NCI-H1048 (cell line): ENCODE measurements around the gene HRH2.
"Not testable (repeated sequence)": the region's sequence is repeated elsewhere in the genome, so short reads cannot be mapped to it uniquely, and the experiment has no call there.

Experiments
- DNase-seq: peaks from one replicate; lab custom pipeline; 2025; lab: John Stamatoyannopoulos, UW

The HRH2 gene

DNA sequence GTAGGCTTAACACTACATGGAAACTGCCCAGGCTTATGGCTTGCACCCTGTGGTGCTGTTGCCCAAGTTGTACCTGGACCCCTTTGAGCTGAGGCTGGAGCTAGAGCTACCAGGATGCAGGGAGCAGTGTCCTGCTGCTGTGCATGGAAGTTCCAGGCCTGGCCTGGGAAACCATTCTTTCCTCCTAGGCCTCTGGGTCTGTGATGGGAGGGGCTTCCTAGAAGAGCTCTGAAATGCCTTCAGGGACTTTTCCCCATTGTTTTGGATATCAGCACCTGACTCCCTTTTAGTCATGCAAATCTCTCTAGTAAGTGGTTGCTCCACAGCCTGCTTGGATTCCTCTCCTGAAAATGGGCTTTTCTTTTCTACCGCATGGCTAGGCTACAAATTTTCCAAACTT lies 7.9 kb upstream of the HRH2 start:
- no peak for DNase-seq

DNA sequence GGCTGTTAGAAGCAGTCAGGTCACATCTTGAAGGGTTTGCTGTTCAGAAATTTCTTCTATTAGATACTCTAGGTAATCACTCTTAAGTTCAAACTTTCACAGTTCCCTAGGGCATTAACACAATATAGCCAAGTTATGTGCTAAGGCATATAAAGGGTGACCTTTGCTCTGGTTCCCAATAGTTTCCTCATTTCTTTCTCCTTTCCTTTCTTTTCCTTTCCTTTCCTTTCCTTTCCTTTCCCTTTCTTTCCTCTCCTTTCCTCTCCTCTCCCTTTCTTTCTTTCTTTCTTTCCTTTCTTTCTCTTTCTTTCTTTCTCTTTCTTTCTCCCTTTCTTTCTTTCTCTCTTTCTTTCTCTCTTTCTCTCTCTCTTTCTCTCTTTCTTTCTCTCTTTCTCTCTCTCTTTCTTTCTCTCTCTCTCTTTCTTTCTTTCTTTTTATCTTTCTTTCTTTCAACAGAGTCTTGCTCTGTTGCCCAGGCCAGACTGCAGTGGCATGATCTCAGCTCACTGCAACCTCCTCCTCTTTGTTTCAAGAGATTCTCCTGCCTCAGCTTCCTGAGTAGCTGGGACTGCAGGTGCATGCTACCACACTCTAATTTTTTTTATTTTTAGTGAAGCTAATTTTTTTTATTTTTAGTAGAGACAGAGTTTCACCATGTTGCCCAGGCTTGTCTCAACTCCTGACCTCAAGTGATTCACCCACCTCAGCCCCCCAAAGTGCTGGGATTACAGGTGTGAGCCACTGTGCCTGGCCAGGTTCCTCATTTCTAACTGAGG lies 7.3 kb upstream of the HRH2 start:
- DNase-seq, result not testable (repeated sequence)

DNA sequence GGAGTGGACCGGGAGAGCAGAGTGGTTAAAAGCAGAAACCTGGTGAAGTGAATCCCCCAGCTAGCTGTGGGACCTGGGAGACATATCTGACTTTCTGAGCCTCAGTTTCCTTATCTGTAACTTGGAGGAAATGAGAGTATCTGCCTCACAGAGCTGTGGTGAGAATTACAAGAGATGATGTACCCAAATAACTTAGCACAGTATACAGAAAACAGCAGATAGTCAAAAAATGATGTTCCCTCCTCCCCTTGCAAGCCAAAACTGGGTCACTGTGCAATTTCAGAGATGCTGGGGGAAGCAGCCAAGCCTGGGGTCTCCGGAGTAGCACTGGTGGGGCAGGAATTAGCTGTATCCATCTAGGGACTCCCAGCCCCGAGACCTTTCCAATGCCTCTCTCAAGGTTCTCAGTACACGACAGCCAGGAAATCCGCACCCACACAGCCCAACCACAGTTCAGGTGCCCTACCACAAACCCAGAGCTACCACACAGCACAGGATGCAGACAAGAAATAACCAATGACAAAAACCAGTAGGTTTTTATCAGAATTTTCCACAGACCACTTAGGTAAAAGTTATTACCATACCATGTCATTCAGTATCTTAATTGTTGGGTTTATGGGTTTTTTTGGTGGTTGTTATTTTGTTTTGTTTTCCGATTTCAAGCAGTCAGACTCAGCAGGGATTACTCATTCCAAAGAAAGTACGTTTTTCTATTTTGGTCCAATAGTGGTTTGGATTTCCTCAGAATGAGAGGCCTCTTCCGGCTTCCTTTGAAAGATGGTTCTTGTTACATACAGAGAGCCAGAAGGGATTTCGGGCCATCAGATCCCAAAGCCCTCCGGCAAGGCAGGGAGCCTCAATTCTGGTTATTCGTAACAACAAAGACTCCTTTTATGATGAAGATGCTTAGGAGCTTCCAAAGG lies 4.9 kb upstream of the HRH2 start:
- no peak for DNase-seq

DNA sequence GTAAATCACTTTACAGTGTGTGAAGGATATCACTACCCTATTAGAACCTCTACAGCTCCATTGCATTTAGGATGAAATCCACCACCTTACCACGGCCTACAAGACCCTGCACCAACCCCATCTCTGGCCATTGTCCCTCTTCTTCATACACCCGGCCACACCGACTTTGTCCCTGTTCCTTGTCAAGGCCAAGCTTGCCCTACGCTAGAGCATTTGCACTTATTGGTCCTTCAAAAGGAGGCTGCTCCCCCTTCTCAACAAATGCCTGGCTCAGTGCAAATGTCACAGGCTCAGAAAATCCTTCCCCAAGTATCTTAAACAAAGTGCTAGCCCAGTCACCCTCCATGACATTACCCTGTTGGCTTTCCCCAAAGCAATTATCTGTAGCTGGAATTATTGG lies 4.1 kb upstream of the HRH2 start:
- no peak for DNase-seq

DNA sequence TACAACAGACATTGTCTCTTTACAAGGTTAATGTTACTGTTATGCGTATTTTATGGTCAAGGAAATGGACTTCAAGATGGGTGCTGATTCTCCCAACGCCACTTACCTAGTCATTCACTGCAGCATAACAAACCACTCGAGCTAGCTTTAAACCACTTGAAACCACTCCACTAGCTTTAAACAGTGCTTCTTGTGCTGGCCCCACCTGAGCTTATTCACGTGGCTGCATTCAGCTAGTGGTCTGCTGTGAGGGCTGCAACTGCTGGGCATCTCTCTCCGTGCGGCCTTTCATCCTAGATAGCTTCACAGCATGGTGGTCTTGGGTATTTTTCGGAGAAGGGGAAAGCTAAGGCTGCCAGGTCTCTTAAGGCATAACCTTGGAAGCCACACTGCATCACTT lies 3.5 kb upstream of the HRH2 start:
- DNase-seq, result no peak

DNA sequence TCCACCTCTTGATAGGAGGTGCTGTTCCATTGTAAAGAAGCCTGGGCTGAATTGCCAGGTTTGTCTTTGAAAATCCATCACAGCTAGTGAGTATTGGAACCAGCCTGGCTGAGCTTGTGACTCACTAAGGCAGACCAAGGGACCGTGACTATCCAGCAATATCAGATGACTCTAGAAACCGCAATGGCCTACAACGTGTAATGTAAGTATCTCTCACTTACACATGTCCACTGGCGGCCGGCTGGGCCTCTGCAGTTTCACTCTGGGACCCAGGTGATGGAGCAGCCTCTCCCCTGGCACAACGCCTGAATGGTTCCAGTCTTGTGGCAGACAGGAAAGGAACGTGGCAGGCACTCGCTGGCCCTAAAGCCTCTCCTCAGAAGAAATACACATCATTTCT lies 3.1 kb upstream of the HRH2 start:
- no peak for DNase-seq

DNA sequence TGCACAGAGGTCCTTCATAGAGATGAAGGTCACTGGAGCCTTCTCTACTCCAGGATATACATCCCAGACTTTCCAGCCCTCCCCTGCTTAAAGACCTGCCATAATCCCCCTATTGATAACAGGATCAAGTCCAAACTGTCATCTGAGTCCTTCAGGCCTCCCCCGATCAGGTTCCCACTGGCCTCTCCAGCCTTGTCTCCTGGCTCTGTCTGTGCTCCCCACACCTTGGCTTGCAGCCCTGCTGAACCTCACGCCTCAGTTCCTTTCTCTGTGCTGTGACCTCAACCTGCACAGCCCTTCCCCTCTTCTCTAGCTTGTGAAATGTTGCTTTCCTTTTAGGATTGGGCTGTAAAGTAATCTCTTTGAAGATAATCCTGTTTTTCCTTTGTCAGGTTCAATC lies 2.5 kb upstream of the HRH2 start:
- DNase-seq, result no peak

DNA sequence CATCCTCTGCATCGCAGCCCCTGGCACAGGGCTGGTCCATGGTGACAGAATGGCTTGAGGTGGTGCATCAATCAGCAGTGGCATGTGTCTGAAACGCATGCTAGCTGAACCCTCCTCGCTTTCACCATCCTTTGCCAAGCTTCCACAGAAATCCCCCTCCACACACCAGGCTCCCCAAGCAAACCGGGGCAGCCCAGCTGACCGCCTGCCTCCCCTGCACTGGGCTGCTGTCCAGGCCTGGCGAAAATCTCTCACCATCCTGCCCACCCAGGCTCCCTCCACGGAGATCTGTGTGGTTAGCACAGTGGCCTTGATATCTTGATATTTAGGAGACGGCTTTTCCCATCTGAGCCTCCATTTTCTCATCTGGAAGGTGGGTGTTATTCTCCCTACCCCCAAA lies 905 bp upstream of the HRH2 start:
- no peak for DNase-seq

DNA sequence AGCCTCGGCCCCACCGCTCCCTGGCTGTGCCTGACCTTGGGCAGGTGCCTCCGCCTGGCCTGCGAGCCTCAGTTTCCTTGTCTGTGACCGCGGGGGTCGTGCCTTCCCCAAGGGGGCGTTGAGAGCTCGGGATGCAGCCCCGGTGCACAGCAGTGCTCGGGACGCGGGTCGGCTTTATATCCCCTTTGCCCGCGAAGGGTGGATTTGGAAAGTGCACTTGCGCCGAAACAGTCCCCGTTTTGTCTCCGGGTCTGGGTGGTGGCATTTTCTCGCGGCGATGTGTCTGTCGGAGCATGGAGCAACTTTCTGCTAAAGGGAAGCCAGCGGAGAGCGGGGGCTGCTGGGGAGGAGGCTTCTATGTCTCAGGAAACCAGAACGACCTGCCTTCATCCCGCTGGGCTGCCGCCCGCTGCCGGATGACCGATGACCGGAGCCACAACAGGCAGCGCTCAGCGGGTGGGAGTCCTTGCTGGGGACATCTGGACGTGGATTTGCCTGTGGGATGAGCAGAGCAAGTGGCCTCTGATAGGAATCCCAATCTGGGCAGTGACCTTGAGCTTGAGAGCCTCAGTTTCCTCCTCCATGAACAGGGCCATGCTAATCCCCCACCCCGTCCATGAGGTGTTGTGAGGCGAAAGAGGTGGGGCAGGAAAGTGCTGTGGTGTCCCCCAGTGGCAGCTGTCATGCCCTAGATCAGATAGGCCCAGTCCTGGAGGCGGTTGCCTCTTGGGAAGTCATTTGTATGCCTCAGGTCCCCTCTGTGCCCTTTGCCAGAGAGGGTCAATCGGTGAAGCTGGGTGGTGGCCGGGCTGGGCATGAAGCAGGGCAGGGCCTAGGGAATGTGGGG lies 651 bp downstream of the HRH2 start:
- no peak for DNase-seq

DNA sequence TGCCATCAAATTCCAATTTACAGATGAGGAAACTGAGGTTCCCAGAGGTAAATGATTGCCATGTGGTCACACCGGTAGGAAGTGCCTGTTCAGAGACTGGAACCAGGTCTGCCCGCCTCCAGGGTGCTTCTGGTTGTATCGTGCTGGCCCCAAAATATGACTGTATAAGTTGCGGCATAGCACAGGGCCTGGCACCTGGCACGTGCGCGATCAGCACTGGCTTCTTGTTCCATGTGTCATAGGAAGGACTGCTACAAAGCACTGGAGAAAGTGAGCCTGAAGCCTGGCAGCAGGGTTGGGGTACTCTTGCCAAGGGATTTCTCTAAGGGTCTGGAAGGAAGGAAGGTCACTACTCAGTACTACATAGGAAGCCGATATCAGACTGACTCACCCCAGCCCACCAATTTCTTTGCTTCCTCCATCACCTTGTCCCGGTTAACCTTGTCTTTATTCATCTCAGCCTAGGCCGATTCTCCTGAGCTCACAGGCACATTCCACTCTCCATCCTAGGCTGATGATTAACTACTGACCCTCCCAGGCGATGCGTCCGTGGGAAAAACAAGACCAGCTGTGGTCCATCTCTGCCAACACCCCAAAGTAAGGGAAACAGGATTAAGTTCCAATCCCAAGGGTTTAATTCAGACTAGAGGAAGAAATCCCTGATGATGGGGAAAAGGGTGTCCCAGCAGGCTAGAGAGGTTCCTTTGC lies 1.8 kb downstream of the HRH2 start:
- no peak for DNase-seq

DNA sequence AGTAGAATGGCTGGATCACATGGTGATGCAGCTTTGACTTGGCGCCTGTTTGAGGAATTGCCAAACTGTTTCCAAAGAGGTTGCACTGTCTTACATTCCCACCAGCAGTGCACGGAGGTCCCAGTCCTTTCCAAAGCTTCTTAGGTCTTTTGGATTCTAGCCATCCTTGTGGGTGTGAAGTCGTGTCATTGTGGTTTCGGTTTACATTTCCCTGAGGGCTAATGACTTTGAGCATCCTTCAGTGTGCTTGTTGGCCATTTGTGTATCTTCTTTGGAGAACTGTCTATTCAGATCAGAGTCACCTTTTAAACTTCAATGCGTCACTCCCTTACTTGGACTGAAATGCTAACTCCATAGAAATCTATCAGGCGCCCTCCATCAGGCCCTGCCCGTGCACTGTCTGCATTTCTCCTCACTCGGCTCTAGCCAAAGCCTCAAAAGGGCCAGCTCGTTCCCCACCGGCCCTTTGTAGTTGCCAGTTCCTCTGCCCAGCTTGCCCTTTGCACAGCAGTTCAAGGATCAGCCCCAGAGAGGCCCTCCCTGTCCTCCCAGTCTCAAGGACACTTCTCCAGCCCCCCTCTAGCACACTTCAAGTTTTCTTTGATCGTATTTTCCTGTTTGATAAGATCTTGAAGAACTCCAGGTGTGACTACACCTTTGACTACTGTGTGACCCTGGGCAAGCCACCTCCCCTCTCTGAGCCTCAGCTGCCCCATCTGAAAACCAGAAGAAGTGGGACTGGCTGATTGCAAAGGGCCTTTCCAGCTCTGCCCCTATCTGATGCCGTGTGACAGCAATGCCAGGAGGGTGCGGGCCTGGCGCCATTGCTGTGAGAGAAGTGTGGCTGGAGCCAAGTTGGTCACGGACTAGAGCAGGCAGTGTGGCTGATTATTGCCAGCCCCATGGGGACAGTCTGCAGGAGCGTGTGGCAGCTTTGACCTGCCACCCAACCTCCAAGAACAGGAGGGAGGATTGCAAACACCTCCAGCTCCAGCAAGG lies 5.6 kb downstream of the HRH2 start:
- DNase-seq, result no peak

DNA sequence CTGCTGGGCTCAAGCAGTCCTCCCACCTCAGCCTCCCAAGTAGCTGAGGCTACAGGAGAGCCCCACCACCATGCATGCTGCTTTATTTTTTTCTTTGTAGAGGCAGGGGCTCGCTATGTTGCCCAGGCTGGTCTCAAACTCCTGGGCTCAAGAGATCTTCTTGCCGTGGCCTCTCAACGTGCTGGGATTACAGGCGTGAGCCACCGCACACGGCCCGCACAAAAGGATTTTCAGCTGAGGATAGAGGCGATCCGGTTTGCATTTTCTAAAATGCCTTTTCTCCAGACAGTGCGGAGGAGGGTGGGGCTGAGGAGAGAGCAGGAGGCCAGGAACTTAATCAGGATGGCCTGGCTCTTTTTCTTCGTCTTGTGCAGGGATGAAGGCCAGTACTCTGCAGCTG lies 6.9 kb downstream of the HRH2 start:
- no peak for DNase-seq

DNA sequence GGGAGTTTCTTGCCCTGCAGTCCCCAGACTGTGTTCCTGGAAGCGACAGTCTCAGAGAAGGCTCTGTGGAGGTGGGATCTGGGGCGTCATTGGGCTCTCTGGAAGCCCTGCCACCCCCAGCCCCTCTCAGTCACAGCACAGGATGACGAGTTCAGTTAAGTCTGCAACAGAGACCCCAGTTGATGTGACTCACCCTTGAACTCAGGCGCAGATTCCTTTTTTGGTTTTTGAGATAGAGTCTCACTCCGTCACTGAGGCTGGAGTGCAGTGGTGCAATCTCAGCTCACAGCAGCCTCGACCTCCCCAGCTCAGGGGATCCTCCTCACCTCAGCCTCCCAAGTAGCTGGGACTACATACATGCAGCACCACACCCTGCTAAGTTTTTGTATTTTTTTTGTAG lies 8.3 kb downstream of the HRH2 start:
- DNase-seq, result no peak

DNA sequence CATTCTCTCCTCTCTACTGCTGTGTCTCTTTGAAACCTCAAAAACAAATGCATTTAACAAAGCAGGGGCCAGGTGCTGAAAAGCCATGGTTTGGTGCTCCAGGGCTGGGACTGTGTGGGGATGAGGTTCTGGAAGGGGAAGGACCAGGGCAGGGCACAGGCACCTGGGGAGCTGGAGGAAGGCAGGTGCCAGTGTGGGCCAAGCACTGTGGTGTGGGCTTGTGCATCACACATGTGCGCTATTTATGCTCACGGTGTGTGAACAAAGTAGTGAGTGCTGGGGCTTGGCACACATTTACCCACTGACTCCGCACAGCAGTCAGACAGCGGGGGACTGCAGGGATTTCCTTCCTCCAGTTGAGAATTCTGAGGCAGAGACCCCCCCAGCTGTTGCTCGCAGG lies 10.1 kb downstream of the HRH2 start:
- no peak for DNase-seq

DNA sequence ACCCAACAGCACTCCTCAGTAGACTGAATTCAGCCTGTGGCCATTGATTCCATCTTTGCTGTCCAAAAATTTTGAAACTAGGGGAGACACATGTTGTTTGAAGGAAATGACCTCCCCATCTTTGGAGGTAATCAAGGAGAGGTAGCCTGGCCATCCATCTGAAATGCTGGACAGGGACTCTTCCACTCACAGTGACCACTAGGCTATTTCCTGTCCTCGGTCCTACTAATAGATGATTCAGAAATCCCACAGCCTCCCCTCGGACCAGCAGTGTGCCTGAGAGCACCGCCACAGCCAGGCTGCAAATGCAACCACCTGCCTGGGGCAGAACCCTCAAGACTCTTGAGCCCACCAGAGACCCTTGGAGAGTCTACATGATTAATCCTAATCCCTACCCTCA lies 12.5 kb downstream of the HRH2 start:
- DNase-seq, result no peak

DNA sequence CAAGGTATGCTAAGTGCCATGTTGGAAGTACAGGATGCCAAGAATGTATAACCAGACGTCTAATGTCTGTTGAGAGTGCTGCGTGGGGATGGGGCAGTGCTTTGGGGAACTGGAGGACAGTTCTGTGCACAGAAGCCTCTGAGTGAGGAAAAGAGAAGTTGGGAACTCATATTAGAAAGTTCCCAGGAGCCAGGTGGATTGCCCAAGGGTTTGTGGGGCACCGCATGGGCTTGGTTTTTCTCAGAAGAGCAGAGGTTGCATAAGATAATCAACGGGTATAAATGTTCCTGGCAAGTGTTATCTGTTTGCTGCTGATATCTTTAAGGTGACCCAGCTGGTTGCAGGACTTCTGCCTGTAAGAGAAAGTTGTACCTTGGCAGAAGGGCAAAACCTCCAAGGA lies 13.1 kb downstream of the HRH2 start:
- no peak for DNase-seq

DNA sequence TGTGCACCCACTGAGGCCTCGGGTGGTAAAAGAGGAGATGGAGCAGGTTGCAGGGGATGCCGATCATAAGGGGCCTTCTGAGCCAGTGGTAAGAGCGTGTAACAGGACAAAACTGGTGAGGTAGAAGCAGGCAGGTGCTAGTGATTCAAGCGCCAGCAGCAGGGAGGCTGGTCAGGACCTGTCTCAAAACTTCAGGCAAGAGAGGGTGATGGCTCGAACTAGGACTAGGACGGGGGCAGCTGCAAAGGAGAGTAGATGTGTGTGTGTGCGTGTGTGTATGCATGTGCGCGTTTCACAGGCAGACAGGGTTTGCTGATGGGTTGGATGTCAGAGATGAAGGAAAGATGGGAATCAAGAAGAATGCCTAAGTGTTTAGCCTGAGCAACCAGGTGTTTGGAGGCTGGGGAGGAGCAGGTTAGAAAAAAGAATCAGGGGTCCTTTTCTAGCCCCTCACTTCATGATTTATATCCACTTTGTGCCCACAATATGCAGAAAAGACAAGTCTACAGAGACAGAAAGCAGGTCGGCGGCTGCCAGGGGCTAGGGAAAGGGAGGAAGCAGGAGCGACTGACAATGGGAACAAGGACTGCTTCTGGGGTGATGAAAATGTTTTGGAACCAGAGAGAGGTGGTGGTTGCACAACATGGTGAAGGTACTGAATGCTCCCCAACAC lies 15.2 kb downstream of the HRH2 start:
- no peak for DNase-seq

DNA sequence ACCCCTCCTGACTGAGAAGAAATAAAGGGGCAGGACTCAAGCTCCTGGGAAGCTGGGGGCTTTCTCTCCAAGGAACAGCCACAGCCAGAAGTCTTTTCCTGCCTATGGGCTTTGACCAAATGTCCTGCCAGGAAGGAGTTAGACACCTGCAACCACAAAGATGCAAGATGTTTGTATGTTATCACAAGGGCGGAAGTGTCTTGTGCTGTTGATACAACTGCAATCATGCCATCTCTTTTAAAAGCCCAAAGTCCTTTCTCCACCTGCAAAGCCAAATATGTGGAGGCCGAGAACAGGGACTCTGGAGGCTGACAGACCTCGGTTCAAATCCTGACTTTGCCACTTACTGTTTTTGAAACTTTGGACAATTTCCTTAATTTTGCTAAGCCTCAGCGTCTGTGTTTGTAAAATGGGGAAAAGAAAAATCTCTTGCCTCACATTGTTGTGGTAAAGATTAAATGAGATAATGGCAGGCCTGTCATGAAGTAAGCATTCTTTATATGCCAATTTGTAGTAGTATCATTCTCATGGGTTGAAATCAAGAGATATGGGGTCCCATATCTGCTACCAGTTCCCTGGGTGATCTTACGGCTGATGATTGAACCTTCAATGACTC lies 17.0 kb downstream of the HRH2 start:
- DNase-seq, result no peak

DNA sequence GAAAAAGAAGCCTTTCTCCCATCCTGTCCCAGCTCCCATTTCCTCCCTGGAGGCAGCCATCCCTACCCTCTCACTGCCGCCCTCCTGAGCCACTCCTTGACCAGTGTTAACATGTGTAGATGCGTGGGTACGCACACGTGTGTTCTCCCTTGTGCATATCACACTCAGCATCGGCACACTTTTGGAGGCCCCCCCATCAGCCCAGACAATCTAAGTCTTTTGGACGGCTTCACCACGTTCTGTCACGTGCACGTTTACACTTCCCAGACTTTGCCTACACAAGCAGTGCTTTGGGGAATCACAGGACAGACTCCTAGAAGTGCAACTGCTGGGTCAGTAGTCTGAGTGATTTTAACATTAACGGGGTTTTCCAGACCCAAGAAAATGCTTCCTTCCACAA lies 18.0 kb downstream of the HRH2 start:
- no peak for DNase-seq

DNA sequence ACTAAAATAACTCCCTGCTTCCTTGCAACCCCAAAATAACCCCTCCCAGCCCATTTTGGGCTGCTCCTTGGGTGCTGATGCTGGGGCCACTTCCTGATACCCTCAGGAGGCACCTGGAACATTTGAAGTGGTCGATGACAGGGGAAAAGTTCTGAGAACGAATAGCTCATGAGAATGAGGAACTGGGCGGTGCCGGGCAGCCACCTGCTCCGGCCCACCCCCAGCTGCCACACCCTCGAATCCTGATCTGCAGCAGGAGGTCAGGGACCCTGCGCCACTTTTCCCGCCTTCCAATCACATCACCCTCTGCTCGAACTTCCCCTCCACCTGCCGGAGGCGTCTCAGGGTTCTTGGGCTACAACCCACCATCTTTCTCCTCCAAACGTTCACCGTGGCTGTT lies 19.7 kb downstream of the HRH2 start:
- no peak for DNase-seq
